Measurements from ENCODE around the gene SSTR4.

- TF ChIP-seq CTCF (IDR thresholded peaks at IDR 0.05) = no peak
- TF ChIP-seq POLR2A (IDR thresholded peaks at IDR 0.05) = no peak
Measured at GRCh38 chr20:23017516-23017915, 17.6 kb upstream of the SSTR4 start.
